Smooth muscle cell (in vitro differentiated cells): Measurements from ENCODE around the gene ADAMTS2. TPM values are rescaled to one million over a fixed set of nuclear protein-coding genes. Genes with fewer than 3 reads are reported as not detected.

Experiments used
- DNase-seq: peaks from one replicate; lab custom pipeline; 2025; ENCODE audit not compliant: unreplicated experiment; lab: John Stamatoyannopoulos, UW
- H2AFZ ChIP-seq: fragments of 200-600 bp; sonication (generic); 2 replicates; pipeline ENCODE4 v1.6.0; 2016; ENCODE audit warnings: antibody characterized with exemption, low read depth, mild to moderate bottlenecking
- H3F3A ChIP-seq: fragments of 200-600 bp; sonication (generic); 2 replicates; pipeline ENCODE4 v1.6.0; 2017; ENCODE audit warnings: antibody characterized with exemption, low read depth
- H3K27ac ChIP-seq: fragments of 200-600 bp; sonication (generic); 2 replicates; pipeline ENCODE4 v1.5.1; 2016; ENCODE audit warnings: low read depth, mild to moderate bottlenecking
- H3K27me3 ChIP-seq: fragments of 200-600 bp; sonication (generic); 2 replicates; pipeline ENCODE4 v1.6.1; 2016; ENCODE audit warnings: low read depth, mild to moderate bottlenecking
- H3K36me3 ChIP-seq: fragments of 200-600 bp; sonication (generic); 2 replicates; pipeline ENCODE4 v1.5.1; 2016; ENCODE audit warnings: low read depth
- H3K4me1 ChIP-seq: fragments of 200-600 bp; sonication (generic); 2 replicates; pipeline ENCODE4 v1.5.1; 2016; ENCODE audit warnings: low read depth
- H3K4me2 ChIP-seq: fragments of 200-600 bp; sonication (generic); 2 replicates; pipeline ENCODE4 v1.6.0; 2016; ENCODE audit warnings: mild to moderate bottlenecking
- H3K4me3 ChIP-seq: fragments of 200-600 bp; sonication (generic); 2 replicates; pipeline ENCODE4 v1.5.1; 2016; ENCODE audit warnings: mild to moderate bottlenecking
- H3K79me2 ChIP-seq: fragments of 200-600 bp; sonication (generic); 2 replicates; pipeline ENCODE4 v1.6.0; 2016; ENCODE audit warnings: low read depth, mild to moderate bottlenecking
- H3K9ac ChIP-seq: fragments of 200-600 bp; sonication (generic); 2 replicates; pipeline ENCODE4 v1.6.0; 2016; ENCODE audit warnings: low read depth
- H3K9me3 ChIP-seq: fragments of 200-600 bp; sonication (generic); replicated peaks from 2 replicates; pipeline ENCODE4 v1.5.1; 2016; ENCODE audit warnings: low read depth
- H4K20me1 ChIP-seq: fragments of 200-600 bp; sonication (generic); 2 replicates; pipeline ENCODE4 v1.6.0; 2016; ENCODE audit warnings: low read depth
- CTCF ChIP-seq: fragments of 200-600 bp; sonication (generic); IDR thresholded peaks from 2 replicates; pipeline ENCODE4 v1.5.1; 2017; ENCODE audit warnings: borderline replicate concordance, mild to moderate bottlenecking, antibody characterized with exemption; ENCODE audit not compliant: insufficient read depth, poor library complexity, severe bottlenecking
- WGBS: methylation state at CpG from one replicate; pipeline ENCODE4 v1.1.7; 2016; ENCODE audit warnings: low lambda C conversion rate; 5-methylcytosine and 5-hydroxymethylcytosine counted together
- polyA plus RNA-seq: library from polyadenylated mRNA; unstranded; fragments of >200 nt; fragmentation: Nextera tagmentation; extraction: Ambion mirVana; gene quantifications from 2 replicates; pipeline ENCODE4 v1.2.1, GENCODE V29; 2016
- total RNA-seq: library from RNA; depleted of rRNA; stranded (reverse); fragments of >200 nt; gene quantifications from 2 replicates; pipeline ENCODE4 v1.2.3, GENCODE V29; 2014

Gene ADAMTS2
- total and polyA plus RNA-seq, 2 experiments from 2014 or later: 22.8 to 37.5 TPM

GRCh38 chr5:179194941-179195381 is 150.3 kb downstream of the ADAMTS2 start:
- no peaks in the 10 kb centered on the region for H3K36me3 ChIP-seq
- WGBS: 96% methylated on average over 19 of the region's 19 CpGs
- no peaks in the 10 kb centered on the region for H3K79me2 ChIP-seq
- H3K4me3 ChIP-seq: no peak overlapping the region
- no peak overlapping the region for H3K9ac ChIP-seq
- DNase-seq: no peak
- H3K4me2 ChIP-seq: no peak overlapping the region
- no peaks in the 10 kb centered on the region for H3K4me1 ChIP-seq
- no peaks in the 10 kb centered on the region for H4K20me1 ChIP-seq
- H3F3A ChIP-seq: no peaks in the 10 kb centered on the region
- TF ChIP-seq CTCF: no peak
- no peaks in the 10 kb centered on the region for H3K27me3 ChIP-seq
- no peak overlapping the region for H2AFZ ChIP-seq
- H3K9me3 ChIP-seq: no peaks in the 10 kb centered on the region
- no peak overlapping the region for H3K27ac ChIP-seq

- Histone ChIP-seq H3K79me2 (no peaks in the 10 kb centered on the region), H4K20me1 (no peaks in the 10 kb centered on the region), H3K27me3 (no peaks in the 10 kb centered on the region), H3K4me3 (no peak overlapping the region), H2AFZ (no peak overlapping the region), H3K27ac (no peak overlapping the region), H3K36me3 (no peaks in the 10 kb centered on the region), H3K9me3 (no peaks in the 10 kb centered on the region), H3F3A (no peaks in the 10 kb centered on the region), H3K9ac (no peak overlapping the region), H3K4me1 (no peaks in the 10 kb centered on the region), H3K4me2 (no peak overlapping the region)
- no peak for DNase-seq
- 90% methylated on average over 15 of the region's 15 CpGs for WGBS
- no peak for TF ChIP-seq CTCF
These were observed 150.9 kb downstream of the ADAMTS2 start for GRCh38 chr5:179194201-179194910.

- Histone ChIP-seq H3K9ac (no peak overlapping the region), H3K4me1 (no peaks in the 10 kb centered on the region), H3K36me3 (no peaks in the 10 kb centered on the region), H3K27ac (no peak overlapping the region), H3K79me2 (no peaks in the 10 kb centered on the region), H4K20me1 (no peaks in the 10 kb centered on the region), H3K27me3 (no peaks in the 10 kb centered on the region), H2AFZ (no peak overlapping the region), H3F3A (no peaks in the 10 kb centered on the region), H3K4me3 (no peak overlapping the region), H3K9me3 (no peaks in the 10 kb centered on the region), H3K4me2 (no peak overlapping the region)
- 94% methylated on average over 11 of the region's 11 CpGs for WGBS
- no peak for TF ChIP-seq CTCF
- DNase-seq: no peak
These were observed 151.5 kb downstream of the ADAMTS2 start for GRCh38 chr5:179193746-179194145.
